ENCODE results near the gene FARS2.

DNA sequence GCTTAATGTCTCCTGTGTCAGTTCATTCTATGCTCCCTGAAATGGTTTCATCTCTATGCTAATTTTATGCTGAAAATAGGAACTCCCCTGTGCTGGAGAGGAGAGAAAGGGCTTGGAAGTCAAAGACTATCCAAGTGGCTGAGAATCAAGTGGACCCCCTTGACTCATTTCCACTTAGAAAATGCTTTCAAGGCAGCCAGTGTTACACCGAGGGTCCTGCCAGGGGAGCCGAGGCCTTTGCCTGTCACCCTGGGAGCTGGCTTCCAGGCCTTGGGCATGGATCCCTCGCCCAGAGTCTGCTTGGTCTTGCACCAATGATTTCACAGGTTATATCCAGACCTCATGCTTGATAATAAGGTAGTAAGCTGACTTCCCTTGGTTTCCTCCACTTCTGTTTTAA lies 402.8 kb downstream of the FARS2 start:
- TF ChIP-seq YY1 (IDR thresholded peaks at IDR 0.05; ENCODE audit: extremely low read depth, insufficient replicate concordance, low read depth, low read length) (no peak), EZH2phosphoT487 (IDR thresholded peaks at IDR 0.05; ENCODE audit: borderline replicate concordance) (no peak), POLR2A (IDR thresholded peaks at IDR 0.05; ENCODE audit: borderline replicate concordance, extremely low read depth, insufficient read depth, insufficient read length) (no peak), SIN3A (IDR thresholded peaks at IDR 0.05; ENCODE audit: low read depth) (no peak), EGR1 (IDR thresholded peaks at IDR 0.05; ENCODE audit: low read depth) (no peak), CEBPB (IDR thresholded peaks at IDR 0.05; ENCODE audit: low read depth) (no peak), EZH2 (IDR thresholded peaks at IDR 0.05) (no peak), SP1 (IDR thresholded peaks at IDR 0.05; ENCODE audit: low read depth) (no peak), ZNF274 (IDR thresholded peaks at IDR 0.05; ENCODE audit: low read depth, low read length) (no peak), FOSL1 (IDR thresholded peaks at IDR 0.05; ENCODE audit: low read depth) (no peak)
- TF ChIP-seq, protein P1, sequence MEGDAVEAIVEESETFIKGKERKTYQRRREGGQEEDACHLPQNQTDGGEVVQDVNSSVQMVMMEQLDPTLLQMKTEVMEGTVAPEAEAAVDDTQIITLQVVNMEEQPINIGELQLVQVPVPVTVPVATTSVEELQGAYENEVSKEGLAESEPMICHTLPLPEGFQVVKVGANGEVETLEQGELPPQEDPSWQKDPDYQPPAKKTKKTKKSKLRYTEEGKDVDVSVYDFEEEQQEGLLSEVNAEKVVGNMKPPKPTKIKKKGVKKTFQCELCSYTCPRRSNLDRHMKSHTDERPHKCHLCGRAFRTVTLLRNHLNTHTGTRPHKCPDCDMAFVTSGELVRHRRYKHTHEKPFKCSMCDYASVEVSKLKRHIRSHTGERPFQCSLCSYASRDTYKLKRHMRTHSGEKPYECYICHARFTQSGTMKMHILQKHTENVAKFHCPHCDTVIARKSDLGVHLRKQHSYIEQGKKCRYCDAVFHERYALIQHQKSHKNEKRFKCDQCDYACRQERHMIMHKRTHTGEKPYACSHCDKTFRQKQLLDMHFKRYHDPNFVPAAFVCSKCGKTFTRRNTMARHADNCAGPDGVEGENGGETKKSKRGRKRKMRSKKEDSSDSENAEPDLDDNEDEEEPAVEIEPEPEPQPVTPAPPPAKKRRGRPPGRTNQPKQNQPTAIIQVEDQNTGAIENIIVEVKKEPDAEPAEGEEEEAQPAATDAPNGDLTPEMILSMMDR (IDR thresholded peaks at IDR 0.05 in 2 of 3, conservative IDR thresholded peaks at IDR 0.05 in 1 of 3; ENCODE audit: borderline replicate concordance in 1 of 3, insufficient read depth in 1 of 3, low read depth in 2 of 3, low read length in 2 of 3), result no peak
- TF ChIP-seq, protein P2, sequence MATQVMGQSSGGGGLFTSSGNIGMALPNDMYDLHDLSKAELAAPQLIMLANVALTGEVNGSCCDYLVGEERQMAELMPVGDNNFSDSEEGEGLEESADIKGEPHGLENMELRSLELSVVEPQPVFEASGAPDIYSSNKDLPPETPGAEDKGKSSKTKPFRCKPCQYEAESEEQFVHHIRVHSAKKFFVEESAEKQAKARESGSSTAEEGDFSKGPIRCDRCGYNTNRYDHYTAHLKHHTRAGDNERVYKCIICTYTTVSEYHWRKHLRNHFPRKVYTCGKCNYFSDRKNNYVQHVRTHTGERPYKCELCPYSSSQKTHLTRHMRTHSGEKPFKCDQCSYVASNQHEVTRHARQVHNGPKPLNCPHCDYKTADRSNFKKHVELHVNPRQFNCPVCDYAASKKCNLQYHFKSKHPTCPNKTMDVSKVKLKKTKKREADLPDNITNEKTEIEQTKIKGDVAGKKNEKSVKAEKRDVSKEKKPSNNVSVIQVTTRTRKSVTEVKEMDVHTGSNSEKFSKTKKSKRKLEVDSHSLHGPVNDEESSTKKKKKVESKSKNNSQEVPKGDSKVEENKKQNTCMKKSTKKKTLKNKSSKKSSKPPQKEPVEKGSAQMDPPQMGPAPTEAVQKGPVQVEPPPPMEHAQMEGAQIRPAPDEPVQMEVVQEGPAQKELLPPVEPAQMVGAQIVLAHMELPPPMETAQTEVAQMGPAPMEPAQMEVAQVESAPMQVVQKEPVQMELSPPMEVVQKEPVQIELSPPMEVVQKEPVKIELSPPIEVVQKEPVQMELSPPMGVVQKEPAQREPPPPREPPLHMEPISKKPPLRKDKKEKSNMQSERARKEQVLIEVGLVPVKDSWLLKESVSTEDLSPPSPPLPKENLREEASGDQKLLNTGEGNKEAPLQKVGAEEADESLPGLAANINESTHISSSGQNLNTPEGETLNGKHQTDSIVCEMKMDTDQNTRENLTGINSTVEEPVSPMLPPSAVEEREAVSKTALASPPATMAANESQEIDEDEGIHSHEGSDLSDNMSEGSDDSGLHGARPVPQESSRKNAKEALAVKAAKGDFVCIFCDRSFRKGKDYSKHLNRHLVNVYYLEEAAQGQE (IDR thresholded peaks at IDR 0.05; ENCODE audit: low read depth), result no peak
- TF ChIP-seq, protein P3, sequence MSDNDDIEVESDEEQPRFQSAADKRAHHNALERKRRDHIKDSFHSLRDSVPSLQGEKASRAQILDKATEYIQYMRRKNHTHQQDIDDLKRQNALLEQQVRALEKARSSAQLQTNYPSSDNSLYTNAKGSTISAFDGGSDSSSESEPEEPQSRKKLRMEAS (IDR thresholded peaks at IDR 0.05), result no peak

Measured in HCT116 (cell line).